Activated naive CD4-positive, alpha-beta T cell treated with anti-CD3 and anti-CD28 coated beads, Interleukin-2, amount 50 U/mL, for 24 hours (primary cell): ENCODE results near the gene LIX1.
"Not testable (repeated sequence)": the region's sequence is repeated elsewhere in the genome, so short reads cannot be mapped to it uniquely, and the experiment has no call there.

Experiments
- H3K27ac Mint-ChIP-seq: one replicate; pipeline ENCODE4 v1.8.0; 2021; ENCODE audit warnings: mild to moderate bottlenecking, mixed read lengths
- H3K27me3 Mint-ChIP-seq: one replicate; pipeline ENCODE4 v1.8.0; 2021; ENCODE audit warnings: mixed read lengths
- H3K36me3 Mint-ChIP-seq: one replicate; pipeline ENCODE4 v1.8.0; 2021; ENCODE audit warnings: mixed read lengths
- H3K4me1 Mint-ChIP-seq: one replicate; pipeline ENCODE4 v1.8.0; 2021; ENCODE audit warnings: mixed read lengths
- H3K4me3 Mint-ChIP-seq: one replicate; pipeline ENCODE4 v1.8.0; 2021; ENCODE audit warnings: mild to moderate bottlenecking, mixed read lengths
- H3K9me3 Mint-ChIP-seq: one replicate; pipeline ENCODE4 v1.8.0; 2021; ENCODE audit warnings: mixed read lengths

Gene LIX1

DNA sequence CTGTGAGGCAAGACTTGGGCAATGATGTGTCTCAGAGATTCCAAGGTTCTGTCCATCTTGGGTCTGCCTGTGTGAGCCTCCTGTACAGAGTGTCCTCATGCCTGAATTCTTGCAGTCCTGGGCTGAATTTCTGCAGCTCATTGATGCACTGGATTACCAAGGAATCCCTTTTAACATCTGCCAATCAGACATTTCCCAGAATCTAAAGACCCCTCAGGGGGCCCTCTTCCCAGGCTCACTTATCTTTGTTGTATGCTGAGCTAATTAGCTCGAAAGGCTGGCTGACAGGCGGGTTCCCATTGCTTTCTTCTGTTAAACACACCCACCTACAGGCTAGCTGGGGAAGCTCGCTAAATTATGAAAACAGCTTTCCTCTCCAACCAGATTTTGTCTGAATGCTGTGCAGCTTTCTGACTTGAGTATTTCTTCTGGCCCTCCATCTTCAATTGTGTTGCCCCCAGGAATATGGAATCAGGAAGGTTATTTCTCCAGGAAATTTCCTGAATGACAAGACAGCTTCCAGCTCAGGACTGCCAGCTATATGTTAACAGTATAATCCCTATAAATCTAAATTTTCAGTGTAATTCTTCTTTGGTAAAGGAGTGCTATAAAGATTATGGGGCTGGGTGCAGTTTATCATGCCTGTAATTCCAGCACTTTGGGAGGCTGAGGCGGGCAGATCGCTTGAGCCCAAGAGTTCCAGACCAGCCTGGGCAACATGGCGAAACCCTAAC is at the start of gene LIX1:
LIX1 (minus strand) TSS at position 91 of the 734 bp plus-strand sequence; CDS start at position 56, 35 bp downstream.
- no peaks in the 10 kb centered on the region for H3K36me3 Mint-ChIP-seq
- H3K27me3 Mint-ChIP-seq: peaks cover 3% of the 10 kb centered on the region
- no peaks in the 10 kb centered on the region for H3K4me1 Mint-ChIP-seq
- H3K27ac Mint-ChIP-seq: no peak within 1 kb of the TSS
- no peaks in the 10 kb centered on the region for H3K9me3 Mint-ChIP-seq
- no peak within 1 kb of the TSS for H3K4me3 Mint-ChIP-seq

DNA sequence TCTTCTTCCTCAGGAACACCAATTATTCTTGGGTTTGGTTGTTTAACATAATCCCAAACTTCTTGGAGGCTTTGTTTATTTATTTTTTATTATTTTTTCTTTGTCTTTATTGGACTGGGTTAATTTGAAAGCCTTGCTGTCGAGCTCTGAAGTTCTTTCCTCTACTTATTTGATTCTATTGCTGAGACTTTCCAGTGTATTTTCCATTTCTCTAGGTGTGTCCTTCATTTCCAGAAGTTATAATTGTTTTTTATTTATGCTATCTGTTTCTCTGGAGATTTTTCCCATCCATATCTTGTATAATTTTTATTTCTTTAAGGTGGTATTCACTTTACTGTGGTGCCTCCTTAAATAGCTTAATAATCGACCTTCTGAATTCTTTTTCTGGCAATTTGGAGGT is 49.5 kb upstream of the LIX1 start:
- H3K27me3 Mint-ChIP-seq: peaks cover 4% of the 10 kb centered on the region
- H3K9me3 Mint-ChIP-seq: no peaks in the 10 kb centered on the region
- no peak overlapping the region for H3K27ac Mint-ChIP-seq
- no peak overlapping the region for H3K4me3 Mint-ChIP-seq
- peaks cover 13% of the 10 kb centered on the region for H3K36me3 Mint-ChIP-seq
- peaks cover 10% of the 10 kb centered on the region for H3K4me1 Mint-ChIP-seq

DNA sequence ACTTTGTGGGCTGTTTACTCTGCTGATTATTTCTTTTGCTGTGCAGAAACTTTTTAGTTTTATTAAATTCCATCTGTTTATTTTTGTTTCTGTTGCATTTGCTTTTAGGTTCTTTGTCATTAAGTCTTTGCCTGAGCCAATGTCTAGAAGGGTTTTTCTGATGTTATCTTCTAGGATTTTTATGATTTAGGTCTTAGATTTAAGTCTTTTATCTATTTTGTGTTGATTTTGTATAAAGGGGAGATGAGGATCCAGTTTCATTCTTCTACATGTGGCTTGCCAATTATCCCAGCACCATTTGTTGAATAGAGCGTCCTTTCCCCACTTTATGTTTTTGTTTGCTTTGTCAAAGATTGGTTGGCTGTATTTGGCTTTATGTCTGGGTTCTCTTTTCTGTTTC is 47.1 kb upstream of the LIX1 start:
- not testable (repeated sequence) for H3K27me3 Mint-ChIP-seq, H3K4me3 Mint-ChIP-seq, H3K27ac Mint-ChIP-seq, H3K9me3 Mint-ChIP-seq
- Mint-ChIP-seq H3K4me1 (peaks cover 13% of the 10 kb centered on the region), H3K36me3 (peaks cover 11% of the 10 kb centered on the region)

DNA sequence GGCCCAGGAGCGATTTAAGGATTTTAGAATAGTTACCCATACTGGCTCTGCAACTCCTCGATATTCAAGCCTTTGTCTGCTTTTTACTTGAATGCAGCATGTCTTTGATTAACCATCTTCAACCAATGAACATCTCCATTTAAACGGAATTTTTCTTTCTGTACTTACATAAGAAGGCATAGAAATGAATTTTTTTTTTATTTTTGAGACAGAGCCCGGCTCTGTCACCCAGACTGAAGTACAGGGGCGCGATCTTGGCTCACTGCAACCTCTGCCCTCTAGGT is 41.5 kb upstream of the LIX1 start:
- H3K36me3 Mint-ChIP-seq: peaks cover 15% of the 10 kb centered on the region
- no peaks in the 10 kb centered on the region for H3K27me3 Mint-ChIP-seq
- H3K9me3 Mint-ChIP-seq: peaks cover 3% of the 10 kb centered on the region
- H3K4me1 Mint-ChIP-seq: peaks cover 40% of the 10 kb centered on the region
- H3K27ac Mint-ChIP-seq: peak overlapping the region; percentile 100
- peak overlapping the region; percentile 92 for H3K4me3 Mint-ChIP-seq

DNA sequence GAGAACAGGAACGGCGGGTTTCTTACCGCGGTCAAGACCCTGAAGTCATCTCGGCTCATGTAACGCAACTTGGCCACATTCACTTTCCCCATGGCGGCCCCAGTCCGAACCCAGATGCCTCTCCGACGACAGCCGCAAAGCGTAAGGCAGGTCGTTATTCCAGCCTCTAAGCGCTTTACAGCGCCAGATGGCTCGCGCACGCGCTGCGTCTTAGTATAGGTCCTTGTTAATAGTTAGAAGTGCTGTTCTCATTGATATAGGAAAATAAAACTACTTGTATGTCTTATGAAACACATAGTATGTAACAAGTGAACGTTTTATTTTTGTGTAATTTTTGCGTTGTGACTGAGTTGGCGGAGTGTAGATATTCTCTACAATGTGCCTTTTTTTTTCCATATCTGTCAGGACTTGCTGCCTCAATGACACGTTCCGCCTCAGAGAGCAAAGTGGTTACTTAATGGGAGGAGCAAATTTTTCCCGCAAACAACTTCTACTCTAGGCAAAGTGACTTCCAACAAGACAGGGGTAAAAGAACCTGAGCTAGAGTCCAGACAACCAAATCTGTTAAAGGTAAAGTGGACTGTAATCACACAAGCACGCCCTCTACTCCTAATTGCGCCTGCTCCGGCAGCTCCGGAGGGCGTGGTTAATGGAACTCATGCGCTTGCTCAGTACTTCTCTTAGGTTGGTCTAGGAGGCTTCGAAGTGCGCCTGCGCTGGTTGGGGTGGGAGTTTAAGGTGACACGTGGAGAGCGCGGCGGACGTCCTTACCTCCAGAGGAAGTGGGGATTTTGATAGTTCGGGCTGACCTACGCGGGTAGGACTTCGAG is 40.9 kb upstream of the LIX1 start, which contains the start of gene RIOK2:
RIOK2 (minus strand) TSS at position 148 of the 830 bp plus-strand sequence; CDS start at position 92, 56 bp downstream.
- Mint-ChIP-seq H3K4me1 (peaks cover 46% of the 10 kb centered on the region), H3K27ac (peak within 1 kb of the TSS; percentile 100), H3K9me3 (peaks cover 3% of the 10 kb centered on the region), H3K4me3 (peak within 1 kb of the TSS; percentile 92), H3K27me3 (no peaks in the 10 kb centered on the region), H3K36me3 (peaks cover 20% of the 10 kb centered on the region)

DNA sequence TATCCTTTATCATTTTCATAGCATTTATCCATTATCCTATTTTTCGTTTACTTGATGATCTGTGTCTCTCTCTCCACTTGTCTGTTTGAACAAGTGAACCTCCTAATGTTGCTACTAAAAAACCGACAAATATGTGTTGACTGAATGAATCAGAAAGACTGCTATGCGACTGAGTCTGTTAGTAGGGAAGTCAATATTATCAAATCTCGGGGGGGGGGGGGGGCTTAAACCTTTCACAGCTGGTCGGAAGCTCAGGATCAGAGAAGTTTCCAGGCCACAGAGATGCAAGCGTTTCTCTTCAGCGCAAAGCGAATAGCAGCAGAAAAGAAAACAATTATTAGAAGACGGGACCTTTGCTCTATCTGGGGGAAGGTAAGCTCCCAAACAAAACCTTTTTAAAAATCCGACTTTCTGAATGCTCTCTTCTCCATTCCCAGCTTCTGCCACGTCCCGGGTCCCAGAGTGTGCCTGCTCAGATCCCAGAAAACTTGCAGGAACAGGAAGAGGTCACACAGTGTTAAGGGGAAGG is 40.2 kb upstream of the LIX1 start:
- Mint-ChIP-seq H3K27ac (peak overlapping the region; percentile 100), H3K36me3 (peaks cover 21% of the 10 kb centered on the region), H3K4me1 (peaks cover 50% of the 10 kb centered on the region), H3K27me3 (no peaks in the 10 kb centered on the region), H3K4me3 (peak overlapping the region; percentile 92), H3K9me3 (peaks cover 3% of the 10 kb centered on the region)

DNA sequence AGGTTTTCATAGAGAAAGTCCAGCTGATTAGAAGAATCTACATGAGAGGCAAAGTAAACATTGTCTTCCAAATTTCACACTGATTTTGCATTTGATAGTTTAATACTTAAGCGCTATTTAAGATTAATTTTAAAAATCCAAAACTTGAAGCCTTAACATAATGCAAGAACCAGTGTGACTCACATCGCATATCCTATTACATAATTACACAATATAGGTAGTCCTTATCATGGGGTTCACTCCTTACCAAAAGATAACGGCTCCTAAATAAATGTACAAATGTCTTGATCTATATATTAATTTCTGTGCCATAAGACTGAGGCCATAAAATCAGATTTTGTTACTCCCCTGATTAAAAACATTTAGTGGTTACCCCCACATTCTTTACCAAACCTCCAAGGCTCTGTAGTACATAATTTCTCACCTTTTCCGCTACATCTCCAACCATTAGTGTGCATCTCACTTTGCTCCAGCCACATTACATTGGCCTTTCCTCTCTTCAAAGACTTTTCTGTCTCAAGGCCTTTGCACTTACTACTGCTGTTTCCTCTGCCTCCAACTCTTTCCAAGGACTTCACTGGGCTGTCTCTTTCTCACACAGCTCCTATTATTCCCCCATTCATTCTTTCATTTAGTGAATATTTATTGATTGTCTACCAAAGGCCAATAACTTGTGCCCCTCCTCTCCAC is 39.6 kb upstream of the LIX1 start:
- Mint-ChIP-seq H3K9me3 (peaks cover 3% of the 10 kb centered on the region), H3K4me3 (peak overlapping the region; percentile 92), H3K27me3 (no peaks in the 10 kb centered on the region), H3K4me1 (peaks cover 51% of the 10 kb centered on the region), H3K27ac (peak overlapping the region; percentile 100), H3K36me3 (peaks cover 21% of the 10 kb centered on the region)

DNA sequence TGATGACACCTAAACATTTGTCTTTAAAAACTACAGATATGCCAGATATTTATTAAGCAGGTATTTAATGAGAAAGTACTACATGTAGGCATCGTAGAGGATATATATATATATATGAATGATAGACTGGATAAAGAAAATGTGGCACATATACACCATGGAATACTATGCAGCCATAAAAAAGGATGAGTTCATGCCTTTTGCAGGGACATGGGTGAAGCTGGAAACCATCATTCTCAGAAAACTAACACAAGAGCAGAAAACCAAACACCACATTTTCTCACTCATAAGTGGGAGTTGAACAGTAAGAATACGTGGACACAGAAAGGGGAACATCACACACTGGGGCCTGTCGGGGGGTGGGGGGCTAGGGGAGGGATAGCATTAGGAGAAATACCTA is 37.0 kb upstream of the LIX1 start:
- not testable (repeated sequence) for H3K9me3 Mint-ChIP-seq, H3K27ac Mint-ChIP-seq, H3K4me3 Mint-ChIP-seq, H3K27me3 Mint-ChIP-seq
- Mint-ChIP-seq H3K36me3 (peaks cover 26% of the 10 kb centered on the region), H3K4me1 (peaks cover 57% of the 10 kb centered on the region)

DNA sequence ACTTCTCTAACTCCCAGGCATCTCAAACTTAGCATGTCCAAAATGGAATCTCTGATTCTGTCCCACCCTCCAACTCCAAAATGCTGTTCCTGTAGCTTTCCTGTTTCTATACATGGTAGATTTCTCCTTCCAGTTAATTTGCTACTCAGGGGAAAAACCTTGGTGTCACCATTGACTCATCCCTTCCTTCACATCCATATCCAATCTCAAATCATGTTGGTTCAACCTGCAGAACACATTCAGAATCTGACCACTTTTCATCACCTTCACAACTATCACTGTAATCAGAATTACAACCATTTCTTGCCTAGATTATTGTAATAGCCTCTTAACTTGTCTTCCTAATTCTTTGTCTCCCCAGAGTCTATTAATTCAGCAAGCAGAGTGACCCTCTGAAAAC is 29.8 kb upstream of the LIX1 start:
- Mint-ChIP-seq H3K9me3 (no peaks in the 10 kb centered on the region), H3K4me1 (peaks cover 47% of the 10 kb centered on the region), H3K27me3 (no peaks in the 10 kb centered on the region), H3K36me3 (peaks cover 19% of the 10 kb centered on the region), H3K4me3 (no peak overlapping the region), H3K27ac (peak overlapping the region; percentile 66)

DNA sequence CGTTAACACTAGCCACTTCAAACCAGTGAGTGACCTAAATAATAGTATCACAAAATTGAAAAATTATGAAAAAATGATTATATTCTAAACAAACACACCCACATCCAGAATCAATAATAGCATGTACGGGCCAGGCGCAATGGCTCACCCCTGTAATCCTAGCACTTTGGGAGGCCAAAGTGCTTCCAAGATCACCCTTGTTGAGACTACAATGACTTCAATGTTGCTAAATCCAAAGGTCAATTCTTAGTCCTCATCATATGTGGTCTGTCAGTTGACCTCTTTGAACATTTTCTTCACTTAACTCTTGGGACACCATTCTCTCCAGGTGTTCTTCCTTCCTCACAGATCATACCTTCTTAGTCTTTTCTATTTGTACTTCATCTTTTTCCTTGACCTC is 29.3 kb upstream of the LIX1 start:
- Mint-ChIP-seq H3K36me3 (peaks cover 19% of the 10 kb centered on the region), H3K4me3 (no peak overlapping the region), H3K27me3 (no peaks in the 10 kb centered on the region), H3K27ac (peak overlapping the region; percentile 66), H3K9me3 (no peaks in the 10 kb centered on the region), H3K4me1 (peaks cover 45% of the 10 kb centered on the region)

DNA sequence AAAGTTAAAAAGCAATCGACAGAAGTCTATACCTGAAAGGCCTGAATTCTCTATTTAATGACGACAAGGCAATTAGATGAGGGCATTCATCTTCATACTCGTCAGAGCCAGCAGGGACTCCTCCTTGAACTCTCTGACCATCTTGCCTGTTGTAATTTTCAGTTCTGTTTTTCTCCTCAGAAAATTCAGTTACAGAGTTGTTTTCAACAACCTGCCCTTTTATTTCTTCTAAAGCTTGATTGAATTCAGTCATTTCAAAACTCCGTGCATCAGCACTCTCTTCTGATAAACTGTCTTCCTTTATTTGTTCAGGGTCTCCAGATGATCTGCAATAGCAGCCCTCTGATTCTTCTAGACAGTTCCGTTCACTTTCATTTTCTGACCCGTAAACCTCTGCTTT is 25.0 kb upstream of the LIX1 start:
- Mint-ChIP-seq H3K36me3 (peaks cover 17% of the 10 kb centered on the region), H3K4me3 (peak overlapping the region; percentile 16), H3K9me3 (no peaks in the 10 kb centered on the region), H3K4me1 (peaks cover 44% of the 10 kb centered on the region), H3K27ac (peak overlapping the region; percentile 86), H3K27me3 (no peaks in the 10 kb centered on the region)

DNA sequence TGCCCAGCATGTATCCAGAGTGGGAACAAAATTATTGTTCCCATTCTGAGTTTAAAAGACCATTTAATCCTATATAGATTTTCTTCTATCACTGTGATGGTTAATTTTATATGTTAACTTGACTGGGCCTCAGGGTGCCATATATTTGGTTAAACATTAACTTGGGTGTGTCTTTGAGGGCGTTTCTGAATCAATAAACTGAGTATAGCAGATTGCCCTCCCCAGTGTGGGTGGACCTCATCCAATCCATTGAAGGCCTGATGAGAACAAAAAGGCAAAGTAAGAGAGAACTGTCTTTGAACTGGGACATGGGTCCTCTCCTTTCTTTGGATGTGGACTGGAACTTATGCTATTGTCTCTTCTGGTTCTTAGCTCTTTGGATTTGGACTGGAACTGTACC is 23.3 kb upstream of the LIX1 start:
- H3K4me3 Mint-ChIP-seq: no peak overlapping the region
- no peaks in the 10 kb centered on the region for H3K27me3 Mint-ChIP-seq
- H3K27ac Mint-ChIP-seq: peak overlapping the region; percentile 66
- H3K36me3 Mint-ChIP-seq: peaks cover 8% of the 10 kb centered on the region
- peaks cover 35% of the 10 kb centered on the region for H3K4me1 Mint-ChIP-seq
- H3K9me3 Mint-ChIP-seq: no peaks in the 10 kb centered on the region

DNA sequence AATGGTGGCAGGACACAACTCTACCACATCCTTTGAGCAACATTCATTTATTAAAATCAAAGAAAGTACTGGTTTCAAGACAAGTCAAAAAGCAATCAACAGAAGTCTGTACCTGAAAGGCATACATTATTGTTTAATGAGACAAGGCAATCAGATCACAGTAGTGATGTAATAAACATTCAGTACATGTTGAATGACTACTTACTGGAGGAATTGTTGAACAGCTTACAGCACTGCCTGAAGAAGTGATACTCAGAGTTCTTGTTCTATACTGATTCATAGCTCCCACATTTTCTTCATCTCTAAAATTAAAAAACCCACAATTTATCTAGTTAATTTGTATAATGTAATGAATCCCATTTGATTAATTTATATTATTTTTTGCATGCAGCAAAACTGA is 22.4 kb upstream of the LIX1 start:
- peak overlapping the region; percentile 46 for H3K27ac Mint-ChIP-seq
- H3K27me3 Mint-ChIP-seq: no peaks in the 10 kb centered on the region
- H3K4me1 Mint-ChIP-seq: peaks cover 35% of the 10 kb centered on the region
- H3K9me3 Mint-ChIP-seq: no peaks in the 10 kb centered on the region
- H3K36me3 Mint-ChIP-seq: peaks cover 10% of the 10 kb centered on the region
- no peak overlapping the region for H3K4me3 Mint-ChIP-seq

DNA sequence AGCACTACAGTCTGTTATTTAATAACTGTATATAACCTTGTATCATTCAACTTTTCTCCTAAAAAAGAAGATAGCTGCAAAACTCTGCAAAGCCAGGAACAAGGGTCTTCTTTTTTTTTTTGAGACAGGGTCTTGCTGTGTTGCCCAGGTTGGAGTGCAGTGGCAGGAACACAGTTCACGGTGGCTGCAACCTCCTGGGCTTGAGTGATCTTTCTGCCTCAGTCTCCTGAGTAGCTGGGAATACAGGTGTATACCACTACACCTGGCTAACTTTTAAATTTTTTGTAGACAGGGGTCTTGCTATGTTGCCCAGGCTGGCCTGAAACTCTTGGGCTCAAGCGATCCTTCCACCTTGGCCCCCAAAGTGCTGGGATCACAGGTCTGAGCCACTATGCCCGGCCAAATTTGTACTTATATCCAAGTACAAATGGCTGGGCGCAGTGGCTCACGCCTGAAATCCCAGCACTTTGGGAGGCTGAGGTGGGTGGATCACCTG is 21.4 kb upstream of the LIX1 start:
- H3K4me1 Mint-ChIP-seq: peaks cover 34% of the 10 kb centered on the region
- H3K27me3 Mint-ChIP-seq: no peaks in the 10 kb centered on the region
- no peak overlapping the region for H3K4me3 Mint-ChIP-seq
- H3K27ac Mint-ChIP-seq: no peak overlapping the region
- no peaks in the 10 kb centered on the region for H3K9me3 Mint-ChIP-seq
- H3K36me3 Mint-ChIP-seq: peaks cover 12% of the 10 kb centered on the region

DNA sequence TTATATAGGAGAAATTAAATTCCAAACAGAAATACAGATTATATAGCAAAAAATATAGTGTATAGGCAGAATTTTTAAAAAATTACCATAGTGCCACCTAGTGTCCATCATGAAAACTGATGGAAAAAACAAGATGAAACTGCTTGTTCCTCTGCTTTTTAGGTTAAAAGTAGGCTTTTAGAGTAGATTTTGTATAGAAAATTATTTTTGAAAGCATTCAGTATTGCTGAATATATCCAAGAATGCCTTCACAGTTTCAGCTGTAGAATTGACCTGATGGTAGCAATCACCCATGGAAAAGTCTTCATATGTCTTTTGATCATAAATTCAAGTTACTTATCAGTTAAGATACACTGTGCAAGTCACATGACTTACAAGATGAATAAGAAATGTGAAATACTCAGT is 21.0 kb upstream of the LIX1 start:
- no peak overlapping the region for H3K27ac Mint-ChIP-seq
- H3K27me3 Mint-ChIP-seq: no peaks in the 10 kb centered on the region
- no peak overlapping the region for H3K4me3 Mint-ChIP-seq
- no peaks in the 10 kb centered on the region for H3K9me3 Mint-ChIP-seq
- H3K4me1 Mint-ChIP-seq: peaks cover 29% of the 10 kb centered on the region
- H3K36me3 Mint-ChIP-seq: peaks cover 13% of the 10 kb centered on the region
